ENCODE measurements around the gene PTPRD. TPM values are rescaled to one million over a fixed set of nuclear protein-coding genes. Genes with fewer than 3 reads are reported as not detected.

Gene PTPRD
- total RNA-seq, 1 experiment from 2014 or later: 79.4 TPM

- Histone ChIP-seq H3K4me1 (no peaks in the 10 kb centered on the region), H3K27me3 (no peaks in the 10 kb centered on the region), H3K27ac (no peak overlapping the region), H3K4me3 (no peak overlapping the region), H3K9me3 (replicated peaks) (no peaks in the 10 kb centered on the region), H3K36me3 (no peaks in the 10 kb centered on the region)
- DNase-seq: no peak
These were observed 1009.5 kb downstream of the PTPRD start for GRCh38 chr9:9603345-9603744.

GRCh38 chr9:9598723-9599122, 1014.1 kb downstream of the PTPRD start:
- Histone ChIP-seq H3K4me3 (no peak overlapping the region), H3K36me3 (no peaks in the 10 kb centered on the region), H3K27ac (no peak overlapping the region), H3K4me1 (no peaks in the 10 kb centered on the region), H3K9me3 (replicated peaks) (no peaks in the 10 kb centered on the region), H3K27me3 (no peaks in the 10 kb centered on the region)
- DNase-seq: peak in 1 of 2 experiments; percentile 2

- Histone ChIP-seq H3K4me1 (no peaks in the 10 kb centered on the region), H3K27ac (no peak overlapping the region), H3K27me3 (no peaks in the 10 kb centered on the region), H3K36me3 (no peaks in the 10 kb centered on the region), H3K9me3 (replicated peaks) (no peaks in the 10 kb centered on the region), H3K4me3 (no peak overlapping the region)
- no peak for DNase-seq
These were observed 1020.7 kb downstream of the PTPRD start for GRCh38 chr9:9592104-9592503.

- Histone ChIP-seq H3K36me3 (no peaks in the 10 kb centered on the region), H3K4me1 (no peaks in the 10 kb centered on the region), H3K27me3 (no peaks in the 10 kb centered on the region), H3K4me3 (no peak overlapping the region), H3K9me3 (replicated peaks) (no peaks in the 10 kb centered on the region), H3K27ac (no peak overlapping the region)
- DNase-seq: no peak
These were observed 1026.9 kb downstream of the PTPRD start for GRCh38 chr9:9585920-9586319.

- no peak for DNase-seq
- Histone ChIP-seq H3K27ac (no peak overlapping the region), H3K4me1 (no peaks in the 10 kb centered on the region), H3K9me3 (replicated peaks) (no peaks in the 10 kb centered on the region), H3K4me3 (no peak overlapping the region), H3K27me3 (no peaks in the 10 kb centered on the region), H3K36me3 (no peaks in the 10 kb centered on the region)
These were observed 1038.7 kb downstream of the PTPRD start for GRCh38 chr9:9574080-9574479.

GRCh38 chr9:9565700-9566099, 1047.1 kb downstream of the PTPRD start:
- Histone ChIP-seq H3K4me3 (no peak overlapping the region), H3K36me3 (no peaks in the 10 kb centered on the region)
- DNase-seq: no peak

GRCh38 chr9:9563817-9564216, 1049.0 kb downstream of the PTPRD start:
- Histone ChIP-seq H3K4me1 (no peaks in the 10 kb centered on the region), H3K27me3 (no peaks in the 10 kb centered on the region), H3K4me3 (no peak overlapping the region), H3K9me3 (replicated peaks) (no peaks in the 10 kb centered on the region), H3K36me3 (no peaks in the 10 kb centered on the region), H3K27ac (no peak overlapping the region)
- no peak for DNase-seq

More at GRCh38 chr9:9565700-9566099, 1047.1 kb downstream of the PTPRD start:
- Histone ChIP-seq H3K27ac (no peak overlapping the region), H3K27me3 (no peaks in the 10 kb centered on the region), H3K4me1 (no peaks in the 10 kb centered on the region), H3K9me3 (replicated peaks) (no peaks in the 10 kb centered on the region)

- DNase-seq: no peak
- Histone ChIP-seq H3K36me3 (no peaks in the 10 kb centered on the region), H3K27ac (no peak overlapping the region), H3K9me3 (replicated peaks) (no peaks in the 10 kb centered on the region), H3K27me3 (no peaks in the 10 kb centered on the region), H3K4me3 (no peak overlapping the region), H3K4me1 (no peaks in the 10 kb centered on the region)
These were observed 1052.3 kb downstream of the PTPRD start for GRCh38 chr9:9560382-9561035.

GRCh38 chr9:9558907-9559306, 1053.9 kb downstream of the PTPRD start:
- Histone ChIP-seq H3K27ac (no peak overlapping the region), H3K9me3 (replicated peaks) (no peaks in the 10 kb centered on the region), H3K4me1 (no peaks in the 10 kb centered on the region), H3K36me3 (no peaks in the 10 kb centered on the region), H3K27me3 (no peaks in the 10 kb centered on the region), H3K4me3 (no peak overlapping the region)
- no peak for DNase-seq

GRCh38 chr9:9557804-9558334, 1054.9 kb downstream of the PTPRD start:
- no peaks in the 10 kb centered on the region for H3K27me3 ChIP-seq
- H3K4me3 ChIP-seq: no peak overlapping the region
- H3K4me1 ChIP-seq: no peaks in the 10 kb centered on the region
- no peaks in the 10 kb centered on the region for H3K36me3 ChIP-seq
- H3K27ac ChIP-seq: no peak overlapping the region
- peak in 1 of 2 experiments; percentile 9 for DNase-seq
- H3K9me3 ChIP-seq (replicated peaks): no peaks in the 10 kb centered on the region

GRCh38 chr9:9556865-9557803, 1055.7 kb downstream of the PTPRD start:
- H3K9me3 ChIP-seq (replicated peaks): no peaks in the 10 kb centered on the region
- no peaks in the 10 kb centered on the region for H3K36me3 ChIP-seq
- no peak overlapping the region for H3K4me3 ChIP-seq
- no peaks in the 10 kb centered on the region for H3K27me3 ChIP-seq
- H3K27ac ChIP-seq: no peak overlapping the region
- DNase-seq: no peak
- no peaks in the 10 kb centered on the region for H3K4me1 ChIP-seq

- Histone ChIP-seq H3K27me3 (no peaks in the 10 kb centered on the region), H3K9me3 (replicated peaks) (no peaks in the 10 kb centered on the region), H3K4me1 (no peaks in the 10 kb centered on the region), H3K36me3 (no peaks in the 10 kb centered on the region), H3K27ac (no peak overlapping the region), H3K4me3 (no peak overlapping the region)
- no peak for DNase-seq
These were observed 1060.1 kb downstream of the PTPRD start for GRCh38 chr9:9552665-9553064.

GRCh38 chr9:9538766-9539165, 1074.0 kb downstream of the PTPRD start:
- DNase-seq: no peak
- Histone ChIP-seq H3K27ac (no peak overlapping the region), H3K9me3 (replicated peaks) (no peaks in the 10 kb centered on the region), H3K27me3 (no peaks in the 10 kb centered on the region), H3K36me3 (no peaks in the 10 kb centered on the region), H3K4me1 (no peaks in the 10 kb centered on the region), H3K4me3 (no peak overlapping the region)

GRCh38 chr9:9538356-9538755, 1074.4 kb downstream of the PTPRD start:
- Histone ChIP-seq H3K27ac (no peak overlapping the region), H3K36me3 (no peaks in the 10 kb centered on the region), H3K4me1 (no peaks in the 10 kb centered on the region), H3K27me3 (no peaks in the 10 kb centered on the region), H3K4me3 (no peak overlapping the region), H3K9me3 (replicated peaks) (no peaks in the 10 kb centered on the region)
- no peak for DNase-seq

GRCh38 chr9:9536523-9536922, 1076.3 kb downstream of the PTPRD start:
- H3K36me3 ChIP-seq: no peaks in the 10 kb centered on the region
- no peaks in the 10 kb centered on the region for H3K4me1 ChIP-seq
- H3K4me3 ChIP-seq: no peak overlapping the region
- H3K27ac ChIP-seq: no peak overlapping the region
- no peaks in the 10 kb centered on the region for H3K27me3 ChIP-seq
- no peaks in the 10 kb centered on the region for H3K9me3 ChIP-seq (replicated peaks)
- DNase-seq: no peak
